Measurements from ENCODE around the gene KCNIP1. TPM values are rescaled to one million over a fixed set of nuclear protein-coding genes. Genes with fewer than 3 reads are reported as not detected.

The KCNIP1 gene
- total and polyA plus RNA-seq, 10 donors: 0.08 to 20.0 (median 9.4) TPM

DNA sequence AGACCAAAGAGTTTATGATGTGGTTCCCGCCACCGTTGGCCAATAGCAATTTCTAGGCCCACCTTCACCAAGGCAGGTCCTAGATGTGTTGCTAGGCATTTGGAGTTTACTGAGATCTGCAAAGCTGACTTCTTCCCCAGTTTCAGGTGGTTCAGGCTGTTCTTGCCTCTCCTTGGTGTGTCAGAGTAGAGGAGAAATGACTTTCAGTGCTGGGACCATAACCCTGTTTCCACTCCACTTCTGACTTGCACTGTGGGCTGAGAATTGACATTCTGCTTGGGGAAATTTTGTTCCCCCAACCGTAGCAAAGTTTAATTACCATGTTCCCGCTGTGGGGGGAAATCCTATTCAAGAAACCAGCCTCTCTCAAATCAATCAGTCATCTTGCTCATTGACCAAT, 151.7 kb downstream of the KCNIP1 start:
- Histone ChIP-seq H3K4me3 (no peak overlapping the region), H3K4me1 (no peaks in the 10 kb centered on the region), H3K27me3 (replicated peaks in 1 of 7) (no peaks in the 10 kb centered on the region), H3K27ac (no peak overlapping the region), H3K9me3 (no peaks in the 10 kb centered on the region), H3K36me3 (no peaks in the 10 kb centered on the region)
- no peak for DNase-seq
- intact Hi-C loops (cut with DNase I; ENCODE audit: low total_unique reads): no loop called here
- WGBS, 5 donors: 85 to 91% (median 89%) methylated on average over 4 of the region's 4 CpGs
- TF ChIP-seq POLR2AphosphoS5 (IDR thresholded peaks at IDR 0.05) (no peak), POLR2A (IDR thresholded peaks at IDR 0.05) (no peak)
- TF ChIP-seq, protein P1, sequence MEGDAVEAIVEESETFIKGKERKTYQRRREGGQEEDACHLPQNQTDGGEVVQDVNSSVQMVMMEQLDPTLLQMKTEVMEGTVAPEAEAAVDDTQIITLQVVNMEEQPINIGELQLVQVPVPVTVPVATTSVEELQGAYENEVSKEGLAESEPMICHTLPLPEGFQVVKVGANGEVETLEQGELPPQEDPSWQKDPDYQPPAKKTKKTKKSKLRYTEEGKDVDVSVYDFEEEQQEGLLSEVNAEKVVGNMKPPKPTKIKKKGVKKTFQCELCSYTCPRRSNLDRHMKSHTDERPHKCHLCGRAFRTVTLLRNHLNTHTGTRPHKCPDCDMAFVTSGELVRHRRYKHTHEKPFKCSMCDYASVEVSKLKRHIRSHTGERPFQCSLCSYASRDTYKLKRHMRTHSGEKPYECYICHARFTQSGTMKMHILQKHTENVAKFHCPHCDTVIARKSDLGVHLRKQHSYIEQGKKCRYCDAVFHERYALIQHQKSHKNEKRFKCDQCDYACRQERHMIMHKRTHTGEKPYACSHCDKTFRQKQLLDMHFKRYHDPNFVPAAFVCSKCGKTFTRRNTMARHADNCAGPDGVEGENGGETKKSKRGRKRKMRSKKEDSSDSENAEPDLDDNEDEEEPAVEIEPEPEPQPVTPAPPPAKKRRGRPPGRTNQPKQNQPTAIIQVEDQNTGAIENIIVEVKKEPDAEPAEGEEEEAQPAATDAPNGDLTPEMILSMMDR (IDR thresholded peaks at IDR 0.05 in 8 of 11, conservative IDR thresholded peaks at IDR 0.05 in 3 of 11): no peak

DNA sequence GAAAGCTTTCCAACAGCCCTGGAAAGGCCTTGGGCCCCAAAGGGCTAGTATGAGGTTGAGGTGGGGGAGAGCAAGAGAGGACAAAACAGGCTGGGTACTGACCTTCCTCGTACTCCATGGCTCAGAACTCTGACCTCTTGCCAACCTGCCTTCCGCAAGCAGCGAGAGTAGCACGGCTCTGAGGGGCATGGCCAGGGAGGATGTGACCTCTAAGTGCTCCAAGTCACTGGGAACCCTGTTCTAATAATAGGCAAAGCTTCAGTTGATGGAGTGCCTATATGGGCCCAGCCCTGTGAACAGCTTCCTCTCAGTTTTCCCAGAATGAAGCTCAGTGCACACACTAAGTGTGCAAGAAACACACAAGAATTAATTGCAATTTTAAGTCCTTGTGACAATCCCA, 152.1 kb downstream of the KCNIP1 start:
- H3K27me3 ChIP-seq (replicated peaks in 1 of 7): no peaks in the 10 kb centered on the region
- intact Hi-C loops (cut with DNase I; ENCODE audit: low total_unique reads): no loop called here
- no peaks in the 10 kb centered on the region for H3K9me3 ChIP-seq
- WGBS, 5 donors: 58 to 76% (median 73%) methylated on average over 4 of the region's 4 CpGs
- H3K4me1 ChIP-seq: no peaks in the 10 kb centered on the region
- no peak overlapping the region for H3K27ac ChIP-seq
- TF ChIP-seq, protein P1 (IDR thresholded peaks at IDR 0.05 in 8 of 11, conservative IDR thresholded peaks at IDR 0.05 in 3 of 11): no peak
- TF ChIP-seq POLR2AphosphoS5 (IDR thresholded peaks at IDR 0.05): no peak
- no peak for TF ChIP-seq POLR2A (IDR thresholded peaks at IDR 0.05)
- H3K4me3 ChIP-seq: no peak overlapping the region
- no peak for DNase-seq
- H3K36me3 ChIP-seq: no peaks in the 10 kb centered on the region

DNA sequence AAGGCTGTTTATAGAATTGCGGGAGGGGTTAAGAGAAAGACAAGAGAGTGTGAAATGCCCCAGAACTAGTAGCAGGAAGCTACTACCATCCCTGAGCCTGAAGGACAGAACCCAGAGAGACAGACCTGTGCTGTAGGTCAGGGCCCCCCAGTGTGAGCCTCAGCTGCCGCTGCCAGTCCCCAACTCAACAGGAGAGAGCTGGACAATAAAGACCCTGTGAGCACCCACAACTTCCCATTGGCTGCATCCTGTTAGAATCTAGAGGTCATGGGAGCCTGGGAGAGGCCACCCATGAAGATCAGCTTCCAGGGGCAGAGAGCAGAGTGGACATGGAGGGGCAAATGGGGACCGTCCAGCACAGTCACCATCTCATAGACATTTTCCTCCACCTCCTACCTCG, 152.5 kb downstream of the KCNIP1 start:
- no peak for DNase-seq
- intact Hi-C loops (cut with DNase I; ENCODE audit: low total_unique reads): no loop called here
- no peaks in the 10 kb centered on the region for H3K9me3 ChIP-seq
- no peaks in the 10 kb centered on the region for H3K4me1 ChIP-seq
- no peak for TF ChIP-seq POLR2AphosphoS5 (IDR thresholded peaks at IDR 0.05)
- no peaks in the 10 kb centered on the region for H3K36me3 ChIP-seq
- WGBS, 5 donors: 75 to 91% (median 81%) methylated on average over 4 of the region's 4 CpGs
- H3K27ac ChIP-seq: no peak overlapping the region
- no peak overlapping the region for H3K4me3 ChIP-seq
- no peaks in the 10 kb centered on the region for H3K27me3 ChIP-seq (replicated peaks in 1 of 7)

DNA sequence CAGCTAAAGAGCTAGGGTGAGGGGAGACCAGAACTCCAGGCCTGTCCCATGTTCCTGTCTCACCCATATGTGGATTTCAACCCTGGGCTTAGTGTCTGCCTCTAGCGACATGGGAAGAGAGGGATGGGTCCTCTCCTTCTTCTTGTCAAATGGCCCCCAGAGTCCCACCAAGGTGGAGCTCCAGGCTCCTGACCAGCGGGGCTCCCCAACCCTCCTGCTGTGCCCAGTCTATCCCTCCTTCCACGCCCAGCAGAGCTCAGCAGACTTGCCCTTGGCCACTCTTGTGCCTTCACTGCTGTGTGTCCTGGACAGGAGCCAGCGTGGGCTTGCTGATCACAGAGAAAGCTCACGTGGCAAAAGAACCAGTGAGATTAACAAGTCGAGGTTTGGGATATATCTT, 156.7 kb downstream of the KCNIP1 start:
- H3K27ac ChIP-seq: no peak overlapping the region
- no peak for DNase-seq
- no peaks in the 10 kb centered on the region for H3K4me1 ChIP-seq
- no peaks in the 10 kb centered on the region for H3K36me3 ChIP-seq
- intact Hi-C loops (cut with DNase I; ENCODE audit: low total_unique reads): no loop called here
- WGBS, 5 donors: 63 to 89% (median 73%) methylated on average over 6 of the region's 6 CpGs
- peaks cover 0 to 12% (median 0%) of the 10 kb centered on the region in 7 donors for H3K27me3 ChIP-seq (replicated peaks in 1 of 7)
- TF ChIP-seq POLR2AphosphoS5 (IDR thresholded peaks at IDR 0.05) (no peak), POLR2A (IDR thresholded peaks at IDR 0.05) (no peak)
- TF ChIP-seq, protein P1 (IDR thresholded peaks at IDR 0.05 in 8 of 11, conservative IDR thresholded peaks at IDR 0.05 in 3 of 11): no peak
- H3K4me3 ChIP-seq: no peak overlapping the region
- H3K9me3 ChIP-seq: no peaks in the 10 kb centered on the region

DNA sequence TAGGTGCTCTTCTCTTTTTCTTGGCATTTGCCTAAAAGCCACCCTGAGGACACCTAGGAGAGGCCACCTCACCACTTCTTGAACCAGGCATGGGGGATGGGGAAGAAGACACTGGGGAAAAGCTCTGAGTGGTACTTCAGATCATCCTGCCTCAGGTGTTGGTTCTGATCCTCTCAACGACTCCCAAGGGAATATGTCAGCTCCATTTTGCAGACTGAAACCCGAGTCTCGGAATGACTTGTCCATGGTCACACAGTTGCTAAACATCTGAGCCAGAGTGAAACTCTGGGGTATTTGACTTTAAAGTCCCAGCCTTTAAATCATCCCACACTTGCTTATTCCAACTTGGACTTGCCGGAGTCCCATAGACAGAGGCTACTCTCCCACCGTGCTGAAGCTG, 159.1 kb downstream of the KCNIP1 start:
- H3K36me3 ChIP-seq: no peaks in the 10 kb centered on the region

More for the DNA sequence above, 159.1 kb downstream of the KCNIP1 start:
- Histone ChIP-seq H3K4me3 (no peak overlapping the region), H3K9me3 (no peaks in the 10 kb centered on the region), H3K27me3 (replicated peaks in 1 of 7) (peaks cover 0 to 12% (median 0%) of the 10 kb centered on the region in 7 donors), H3K27ac (no peak overlapping the region), H3K4me1 (no peaks in the 10 kb centered on the region)
- intact Hi-C loops (cut with DNase I; ENCODE audit: low total_unique reads): no loop called here
- WGBS, 5 donors: 64 to 93% (median 82%) methylated on average over 5 of the region's 5 CpGs
- TF ChIP-seq POLR2AphosphoS5 (IDR thresholded peaks at IDR 0.05) (no peak), POLR2A (IDR thresholded peaks at IDR 0.05) (no peak)
- TF ChIP-seq, protein P1 (IDR thresholded peaks at IDR 0.05 in 8 of 11, conservative IDR thresholded peaks at IDR 0.05 in 3 of 11): no peak
- no peak for DNase-seq
